NCI-H748 (cell line): ENCODE measurements around the gene VPS39.

Source experiments
- DNase-seq: peaks from one replicate; lab custom pipeline; 2025; ENCODE audit not compliant: unreplicated experiment; lab: John Stamatoyannopoulos, UW

Gene VPS39

GRCh38 chr15:42146551-42147430, 61.3 kb downstream of the VPS39 start:
- DNase-seq = no peak

GRCh38 chr15:42145546-42146455, 62.3 kb downstream of the VPS39 start:
- DNase-seq = no peak

- DNase-seq = no peak
Observed at GRCh38 chr15:42144841-42145375, 63.2 kb downstream of the VPS39 start.

- no peak for DNase-seq
Observed at GRCh38 chr15:42143866-42144625, 64.1 kb downstream of the VPS39 start.

- DNase-seq = no peak
Observed at GRCh38 chr15:42143356-42143755, 64.7 kb downstream of the VPS39 start.

GRCh38 chr15:42141795-42142667, 66.1 kb downstream of the VPS39 start:
- no peak for DNase-seq

GRCh38 chr15:42141246-42141645, 66.9 kb downstream of the VPS39 start:
- no peak for DNase-seq

GRCh38 chr15:42140383-42141070, 67.6 kb downstream of the VPS39 start:
- DNase-seq = no peak

GRCh38 chr15:42139596-42139995, 68.5 kb downstream of the VPS39 start:
- no peak for DNase-seq

- DNase-seq = peak; percentile 34
Observed at GRCh38 chr15:42138968-42139386, 69.1 kb downstream of the VPS39 start.

- DNase-seq = no peak
Observed at GRCh38 chr15:42138411-42138810, 69.7 kb downstream of the VPS39 start.

GRCh38 chr15:42137461-42138261, 70.4 kb downstream of the VPS39 start:
- DNase-seq = peak; percentile 47

GRCh38 chr15:42136513-42136912, 71.6 kb downstream of the VPS39 start:
- no peak for DNase-seq

- no peak for DNase-seq
Observed at GRCh38 chr15:42135351-42135750, 72.8 kb downstream of the VPS39 start.

GRCh38 chr15:42134617-42135245, 73.4 kb downstream of the VPS39 start:
- no peak for DNase-seq

GRCh38 chr15:42133886-42134502, 74.1 kb downstream of the VPS39 start:
- peak; percentile 57 for DNase-seq

GRCh38 chr15:42133356-42133755, 74.7 kb downstream of the VPS39 start:
- DNase-seq = no peak
